CD4-positive, alpha-beta T cell (primary cell): ENCODE measurements around the gene TWF2. TPM values are rescaled to one million over a fixed set of nuclear protein-coding genes. Genes with fewer than 3 reads are reported as not detected.

Experiments
- ATAC-seq: fragments of 200-7000 bp; cut with Tn5 transposase; one replicate; pipeline ENCODE4 v1.10.0; 2022; ENCODE audit warnings: mild to moderate bottlenecking; ENCODE audit not compliant: poor library complexity
- CTCF ChIA-PET: fragments of 350-600 bp; sonication (Branson Sonifier 250); formaldehyde crosslinking; loops from one replicate; lab custom pipeline; 2021; ENCODE audit warnings: antibody characterized with exemption, inconsistent platforms; lab: Charles Lee
- POLR2A ChIA-PET: fragments of 350-600 bp; sonication (Branson Sonifier 250); formaldehyde crosslinking; loops from one replicate; lab custom pipeline; 2021; ENCODE audit warnings: antibody characterized with exemption, inconsistent platforms; lab: Charles Lee
- DNase-seq, 14 experiments: peaks; one replicate each; pipeline ENCODE4 v3.0.0-alpha.2; 2013 to 2020; ENCODE audit warnings: mixed read lengths in 2 of 14
- H3K27ac ChIP-seq, 2 donors: one replicate each; pipeline versions ENCODE4 v1.5.1 to v1.7.0; 2013; ENCODE audit warnings: low read length in 2 of 2, low read depth in 1 of 2, mild to moderate bottlenecking in 1 of 2
- H3K27me3 ChIP-seq, 2 experiments: 1 replicate in 1 of 2; 2 replicates in 1 of 2; pipeline versions ENCODE4 v1.6.1 to v1.7.0; 2013; ENCODE audit warnings: low read length in 2 of 2, control low read depth in 1 of 2, mild to moderate bottlenecking in 1 of 2, moderate library complexity in 1 of 2; ENCODE audit not compliant: insufficient read depth in 2 of 2, control insufficient read depth in 1 of 2
- H3K36me3 ChIP-seq: one replicate; pipeline ENCODE4 v1.6.1; 2013; ENCODE audit warnings: low read length, control low read depth; ENCODE audit not compliant: insufficient read depth
- H3K4me1 ChIP-seq: one replicate; pipeline ENCODE4 v1.6.1; 2013; ENCODE audit warnings: low read length, control low read depth; ENCODE audit not compliant: insufficient read depth
- H3K4me3 ChIP-seq: one replicate; pipeline ENCODE4 v1.5.1; 2013; ENCODE audit warnings: mild to moderate bottlenecking, low read length, moderate library complexity
- H3K9me3 ChIP-seq, 2 experiments: 1 replicate in 1 of 2; 2 replicates in 1 of 2; pipeline versions ENCODE4 v1.6.1 to v1.7.0; 2013; ENCODE audit warnings: low read length in 2 of 2, mild to moderate bottlenecking in 2 of 2, control low read depth in 1 of 2, moderate library complexity in 1 of 2; ENCODE audit not compliant: control insufficient read depth in 1 of 2, insufficient read depth in 1 of 2
- H3K27ac Mint-ChIP-seq: one replicate; pipeline ENCODE4 v1.8.0; 2020; ENCODE audit warnings: mixed read lengths
- H3K27me3 Mint-ChIP-seq: one replicate; pipeline ENCODE4 v1.8.0; 2021; ENCODE audit warnings: mixed read lengths
- H3K36me3 Mint-ChIP-seq: one replicate; pipeline ENCODE4 v1.8.0; 2021; ENCODE audit warnings: low read depth, mixed read lengths
- H3K4me1 Mint-ChIP-seq: one replicate; pipeline ENCODE4 v1.8.0; 2021; ENCODE audit warnings: low read depth, mixed read lengths
- H3K4me3 Mint-ChIP-seq: one replicate; pipeline ENCODE4 v1.8.0; 2020; ENCODE audit warnings: mild to moderate bottlenecking, mixed read lengths
- H3K9me3 Mint-ChIP-seq: one replicate; pipeline ENCODE4 v1.8.0; 2020; ENCODE audit warnings: mixed read lengths
- CTCF ChIP-seq: fragments of 200-600 bp; IDR thresholded peaks from one replicate; pipeline ENCODE4 v1.8.0; 2022; ENCODE audit warnings: antibody characterized with exemption, mild to moderate bottlenecking
- intact Hi-C, 2 experiments: fragments of 100-400 bp; cut with DNase I in 1 of 2; cut with micrococcal nuclease in 1 of 2; formaldehyde crosslinking; loops; one replicate each; pipeline versions ENCODE4 v1.15.1 to v1.9.0; 2023 to 2025; cut with DNase I, micrococcal nuclease
- total RNA-seq, 174 experiments: library from RNA in 2 of 174; stranded (reverse) in 2 of 174; gene quantifications; one replicate each; pipeline ENCODE4 v1.2.3 and lab custom pipeline; 2021 to 2026

Gene TWF2
- total RNA-seq, 2 experiments from 2014 or later: 17.4 to 21.7 TPM

- TF ChIP-seq CTCF: no peak
- no peak within 1 kb of the TSS for H3K4me3 ChIP-seq
- no peaks in the 10 kb centered on the region for H3K27me3 ChIP-seq
- peak within 1 kb of the TSS; percentile 90 for H3K27ac Mint-ChIP-seq
- no peaks in the 10 kb centered on the region for H3K9me3 Mint-ChIP-seq
- peaks cover 31% of the 10 kb centered on the region for H3K36me3 ChIP-seq
- peak within 1 kb of the TSS; percentile 73 for H3K4me3 Mint-ChIP-seq
- POLR2A ChIA-PET: interaction anchor here (0.9 to 8.6 kb wide), 6 partner anchors 9 to 56 kb away, joined by 4 to 74 read pairs (median 10); partner anchors contain the start of genes TWF2 and WDR82
- no peaks in the 10 kb centered on the region for H3K9me3 ChIP-seq
- intact Hi-C loops: no loop called here
- peaks cover 68% of the 10 kb centered on the region for H3K4me1 Mint-ChIP-seq
- CTCF ChIA-PET: interaction anchor here (0.6 to 3.0 kb wide), 2 partner anchors 28 to 113 kb away, joined by 3 to 18 read pairs; no protein-coding TSS in a partner anchor
- H3K4me1 ChIP-seq: peaks cover 76% of the 10 kb centered on the region
- H3K27ac ChIP-seq: peak within 1 kb of the TSS; percentile 51 to 64
- H3K36me3 Mint-ChIP-seq: peaks cover 37% of the 10 kb centered on the region
- DNase-seq (peak in 5 of 14 experiments; percentile 33 to 62 (median 44)), ATAC-seq (peak; percentile 59)
- no peaks in the 10 kb centered on the region for H3K27me3 Mint-ChIP-seq
These were observed 13.3 kb downstream of the TWF2 start, which contains the start of gene TLR9 for GRCh38 chr3:52225452-52226228. TSS of gene TLR9 (minus strand) at chr3:52225645. CDS start at chr3:52225529, 116 bp downstream.

- Histone ChIP-seq H3K27me3 (no peaks in the 10 kb centered on the region), H3K27ac (no peak overlapping the region), H3K4me1 (peaks cover 91% of the 10 kb centered on the region), H3K36me3 (peaks cover 12% of the 10 kb centered on the region), H3K4me3 (no peak overlapping the region), H3K9me3 (no peaks in the 10 kb centered on the region)
- peak overlapping the region; percentile 73 for H3K27ac Mint-ChIP-seq
- peaks cover 18% of the 10 kb centered on the region for H3K36me3 Mint-ChIP-seq
- no peaks in the 10 kb centered on the region for H3K27me3 Mint-ChIP-seq
- POLR2A ChIA-PET: interaction anchor here (0.6 to 8.6 kb wide), 7 partner anchors 8 to 115 kb away, joined by 3 to 74 read pairs (median 13); partner anchors contain the start of gene TWF2
- TF ChIP-seq CTCF: no peak
- peak overlapping the region; percentile 45 for H3K4me3 Mint-ChIP-seq
- no peaks in the 10 kb centered on the region for H3K9me3 Mint-ChIP-seq
- H3K4me1 Mint-ChIP-seq: peaks cover 82% of the 10 kb centered on the region
- DNase-seq: peak in 2 of 14 experiments; percentile 7 to 23
- intact Hi-C loops: loop anchor here (1.0 to 5.0 kb wide), 2 partner anchors 15 to 224 kb away; partner anchors contain the start of gene SEMA3G (in 1 of the 2)
- CTCF ChIA-PET: interaction anchor here (1.2 to 1.3 kb wide), 2 partner anchors 7 to 115 kb away, joined by 4 read pairs; no protein-coding TSS in a partner anchor
- no peak for ATAC-seq
These were observed 15.2 kb downstream of the TWF2 start for GRCh38 chr3:52223449-52224408.
